BJ (cell line): ENCODE data around the gene MSX2. TPM values are rescaled to one million over a fixed set of nuclear protein-coding genes. Genes with fewer than 3 reads are reported as not detected.

Experiments used
- CTCF ChIA-PET: fragments of 350-600 bp; formaldehyde crosslinking; extraction: SDS; loops from one replicate; lab custom pipeline; 2021; ENCODE audit warnings: antibody characterized with exemption, inconsistent platforms; lab: Yijun Ruan, JAX
- POLR2A ChIA-PET: fragments of 300-600 bp; sonication (Branson Sonifier 250); formaldehyde crosslinking; extraction: SDS; loops from one replicate; lab custom pipeline; 2021; ENCODE audit warnings: antibody characterized with exemption; lab: Charles Lee
- DNase-seq: peaks from one replicate; pipeline ENCODE4 v3.0.0-alpha.2; 2011; ENCODE audit warnings: low read depth
- H3K27me3 ChIP-seq: 2 replicates; pipeline ENCODE4 v1.6.0; 2011; ENCODE audit warnings: low read length; ENCODE audit not compliant: control insufficient read depth, insufficient read depth
- H3K36me3 ChIP-seq: 2 replicates; pipeline ENCODE4 v1.5.1; 2011; ENCODE audit warnings: low read length; ENCODE audit not compliant: control insufficient read depth, insufficient read depth
- H3K4me3 ChIP-seq: 2 replicates; pipeline ENCODE4 v1.5.1; 2011; ENCODE audit warnings: low read depth, mild to moderate bottlenecking, control low read depth, low read length
- CTCF ChIP-seq: IDR thresholded peaks from 2 replicates; pipeline ENCODE4 v1.5.1; 2011; ENCODE audit warnings: low read depth, mild to moderate bottlenecking, control low read depth, inconsistent platforms, low read length, moderate library complexity; ENCODE audit not compliant: insufficient read depth
- polyA plus RNA-seq: library from polyadenylated mRNA; depleted of rRNA; stranded (reverse); fragments of >200 nt; gene quantifications from 2 replicates; pipeline ENCODE4 v1.2.3, GENCODE V29; 2011

MSX2 gene
- polyA plus RNA-seq, 1 experiment: 2.1 TPM

- no peak for TF ChIP-seq CTCF
- ChIA-PET CTCF (no interaction called here), POLR2A (no interaction called here)
- Histone ChIP-seq H3K27me3 (peaks cover 2% of the 10 kb centered on the region), H3K4me3 (no peak overlapping the region), H3K36me3 (no peaks in the 10 kb centered on the region)
- no peak for DNase-seq
Measured at GRCh38 chr5:174693697-174694385, 30.5 kb upstream of the MSX2 start.

GRCh38 chr5:174694611-174695010, 29.8 kb upstream of the MSX2 start:
- POLR2A ChIA-PET: no interaction called here
- no peak for TF ChIP-seq CTCF
- CTCF ChIA-PET: no interaction called here
- Histone ChIP-seq H3K36me3 (no peaks in the 10 kb centered on the region), H3K27me3 (no peaks in the 10 kb centered on the region), H3K4me3 (no peak overlapping the region)
- no peak for DNase-seq

GRCh38 chr5:174698156-174698555, 26.2 kb upstream of the MSX2 start:
- CTCF ChIA-PET: no interaction called here
- no peak for TF ChIP-seq CTCF
- Histone ChIP-seq H3K36me3 (no peaks in the 10 kb centered on the region), H3K4me3 (no peak overlapping the region), H3K27me3 (no peaks in the 10 kb centered on the region)
- POLR2A ChIA-PET: no interaction called here
- no peak for DNase-seq

- CTCF ChIA-PET: interaction anchor here (0.6 kb wide), 1 partner anchor 112 kb away, joined by 3 read pairs; no protein-coding TSS in a partner anchor
Measured at GRCh38 chr5:174699131-174699530, 25.3 kb upstream of the MSX2 start.

GRCh38 chr5:174706997-174707572, 17.3 kb upstream of the MSX2 start:
- ChIA-PET CTCF (no interaction called here), POLR2A (no interaction called here)

More at GRCh38 chr5:174699131-174699530, 25.3 kb upstream of the MSX2 start:
- no peaks in the 10 kb centered on the region for H3K27me3 ChIP-seq
- no peak for DNase-seq
- H3K4me3 ChIP-seq: no peak overlapping the region
- no peak for TF ChIP-seq CTCF
- POLR2A ChIA-PET: no interaction called here
- H3K36me3 ChIP-seq: no peaks in the 10 kb centered on the region

More at GRCh38 chr5:174706997-174707572, 17.3 kb upstream of the MSX2 start:
- no peak for DNase-seq
- H3K27me3 ChIP-seq: peaks cover 2% of the 10 kb centered on the region; the same call in 1 of the 2 replicates
- no peak for TF ChIP-seq CTCF
- H3K36me3 ChIP-seq: no peaks in the 10 kb centered on the region
- no peak overlapping the region for H3K4me3 ChIP-seq
